C4-2B (cell line): ENCODE data around the gene CFAP69.

Experiments used
- CTCF ChIP-seq: fragments of 450-650 bp; conservative IDR thresholded peaks from 2 replicates; pipeline ENCODE4 v1.5.1; 2017; ENCODE audit warnings: mild to moderate bottlenecking
- ZFX ChIP-seq: fragments of 450-650 bp; IDR thresholded peaks from 2 replicates; pipeline ENCODE4 v1.6.1; 2017

- TF ChIP-seq CTCF, result no peak
- TF ChIP-seq ZFX, result no peak
Observed at GRCh38 chr7:90210981-90211380, 34.0 kb upstream of the CFAP69 start.
